ENCODE measurements around the gene SLC6A6. TPM values are rescaled to one million over a fixed set of nuclear protein-coding genes. Genes with fewer than 3 reads are reported as not detected.

Gene SLC6A6
- total RNA-seq, 1 experiment from 2014 or later, result 211 TPM

DNA sequence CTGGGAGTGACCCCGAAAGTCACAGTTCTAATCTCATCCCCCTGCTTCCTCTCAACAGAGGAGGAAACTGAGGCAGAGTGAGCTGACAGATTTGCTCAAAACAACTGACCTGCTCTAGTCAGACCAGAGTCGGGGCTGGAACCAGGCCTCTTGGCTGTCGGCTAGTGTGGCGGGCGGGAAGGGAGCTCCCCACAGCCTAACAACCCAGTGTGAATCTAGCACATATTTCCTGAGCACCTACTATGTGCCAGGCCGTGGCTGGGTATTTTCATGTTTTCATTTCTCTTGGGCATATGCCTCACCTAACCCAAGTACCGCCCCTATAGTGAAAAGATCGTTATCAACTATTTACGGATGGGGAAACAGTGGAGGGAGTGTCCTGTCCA is 110.5 kb downstream of the SLC6A6 start:
- Mint-ChIP-seq H3K4me3 (no peak overlapping the region), H3K27me3 (ENCODE audit: low read depth) (no peaks in the 10 kb centered on the region), H3K9me3 (no peaks in the 10 kb centered on the region), H3K27ac (no peak overlapping the region), H3K4me1 (peaks cover 9% of the 10 kb centered on the region; the same call in 1 of the 2 replicates), H3K36me3 (no peaks in the 10 kb centered on the region)
- no peak for DNase-seq (ENCODE audit: low spot score)
- POLR2A ChIA-PET, result no interaction called here
- CTCF ChIA-PET, result interaction anchor here (1.1 to 3.9 kb wide), 9 partner anchors 10 to 309 kb away, joined by 3 to 36 read pairs (median 4); no protein-coding TSS in a partner anchor
- ATAC-seq, result no peak
- TF ChIP-seq, protein P1, sequence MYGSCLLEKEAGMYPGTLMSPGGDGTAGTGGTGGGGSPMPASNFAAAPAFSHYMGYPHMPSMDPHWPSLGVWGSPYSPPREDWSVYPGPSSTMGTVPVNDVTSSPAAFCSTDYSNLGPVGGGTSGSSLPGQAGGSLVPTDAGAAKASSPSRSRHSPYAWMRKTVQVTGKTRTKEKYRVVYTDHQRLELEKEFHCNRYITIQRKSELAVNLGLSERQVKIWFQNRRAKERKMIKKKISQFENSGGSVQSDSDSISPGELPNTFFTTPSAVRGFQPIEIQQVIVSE (CRISPR knock-in tag; IDR thresholded peaks at IDR 0.05; ENCODE audit: borderline replicate concordance), result no peak
- TF ChIP-seq ZNF232 (CRISPR knock-in tag; IDR thresholded peaks at IDR 0.05) (no peak), ZNF263 (CRISPR knock-in tag; IDR thresholded peaks at IDR 0.05; ENCODE audit: low read depth) (no peak), ZMAT4 (CRISPR knock-in tag; IDR thresholded peaks at IDR 0.05) (no peak), ATF3 (CRISPR knock-in tag; conservative IDR thresholded peaks at IDR 0.05) (no peak), TCF7 (CRISPR knock-in tag; IDR thresholded peaks at IDR 0.05; ENCODE audit: low read depth) (no peak)
- TF ChIP-seq, protein P2, sequence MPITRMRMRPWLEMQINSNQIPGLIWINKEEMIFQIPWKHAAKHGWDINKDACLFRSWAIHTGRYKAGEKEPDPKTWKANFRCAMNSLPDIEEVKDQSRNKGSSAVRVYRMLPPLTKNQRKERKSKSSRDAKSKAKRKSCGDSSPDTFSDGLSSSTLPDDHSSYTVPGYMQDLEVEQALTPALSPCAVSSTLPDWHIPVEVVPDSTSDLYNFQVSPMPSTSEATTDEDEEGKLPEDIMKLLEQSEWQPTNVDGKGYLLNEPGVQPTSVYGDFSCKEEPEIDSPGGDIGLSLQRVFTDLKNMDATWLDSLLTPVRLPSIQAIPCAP (CRISPR knock-in tag; IDR thresholded peaks at IDR 0.05), result no peak
- TF ChIP-seq, protein P3, sequence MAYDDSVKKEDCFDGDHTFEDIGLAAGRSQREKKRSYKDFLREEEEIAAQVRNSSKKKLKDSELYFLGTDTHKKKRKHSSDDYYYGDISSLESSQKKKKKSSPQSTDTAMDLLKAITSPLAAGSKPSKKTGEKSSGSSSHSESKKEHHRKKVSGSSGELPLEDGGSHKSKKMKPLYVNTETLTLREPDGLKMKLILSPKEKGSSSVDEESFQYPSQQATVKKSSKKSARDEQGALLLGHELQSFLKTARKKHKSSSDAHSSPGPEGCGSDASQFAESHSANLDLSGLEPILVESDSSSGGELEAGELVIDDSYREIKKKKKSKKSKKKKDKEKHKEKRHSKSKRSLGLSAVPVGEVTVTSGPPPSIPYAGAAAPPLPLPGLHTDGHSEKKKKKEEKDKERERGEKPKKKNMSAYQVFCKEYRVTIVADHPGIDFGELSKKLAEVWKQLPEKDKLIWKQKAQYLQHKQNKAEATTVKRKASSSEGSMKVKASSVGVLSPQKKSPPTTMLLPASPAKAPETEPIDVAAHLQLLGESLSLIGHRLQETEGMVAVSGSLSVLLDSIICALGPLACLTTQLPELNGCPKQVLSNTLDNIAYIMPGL (CRISPR knock-in tag; IDR thresholded peaks at IDR 0.05), result no peak

- ATAC-seq (no peak), DNase-seq (ENCODE audit: low spot score) (no peak)
- H3K4me1 Mint-ChIP-seq, result peaks cover 9% of the 10 kb centered on the region; the same call in 1 of the 2 replicates
- CTCF ChIA-PET, result interaction anchor here (1.0 to 3.9 kb wide), 7 partner anchors 10 to 310 kb away, joined by 3 to 36 read pairs (median 4); no protein-coding TSS in a partner anchor
- TF ChIP-seq ZNF396 (CRISPR knock-in tag; IDR thresholded peaks at IDR 0.05; ENCODE audit: borderline replicate concordance) (no peak), ZNF263 (CRISPR knock-in tag; IDR thresholded peaks at IDR 0.05; ENCODE audit: low read depth) (no peak), TP53 (CRISPR knock-in tag; IDR thresholded peaks at IDR 0.05) (no peak), ZBTB43 (CRISPR knock-in tag; IDR thresholded peaks at IDR 0.05) (no peak), MXD4 (CRISPR knock-in tag; IDR thresholded peaks at IDR 0.05; ENCODE audit: borderline replicate concordance) (no peak), ZNF232 (CRISPR knock-in tag; IDR thresholded peaks at IDR 0.05) (no peak), PRRX2 (CRISPR knock-in tag; IDR thresholded peaks at IDR 0.05) (no peak), ETV6 (CRISPR knock-in tag; IDR thresholded peaks at IDR 0.05) (no peak), OVOL2 (CRISPR knock-in tag; IDR thresholded peaks at IDR 0.05; ENCODE audit: borderline replicate concordance) (no peak), MYBL2 (CRISPR knock-in tag; IDR thresholded peaks at IDR 0.05) (no peak), GABPB1 (CRISPR knock-in tag; IDR thresholded peaks at IDR 0.05) (no peak), ATF1 (CRISPR knock-in tag; IDR thresholded peaks at IDR 0.05) (no peak), ZNF317 (CRISPR knock-in tag; IDR thresholded peaks at IDR 0.05; ENCODE audit: borderline replicate concordance, low read depth) (no peak)
- TF ChIP-seq, protein P4, sequence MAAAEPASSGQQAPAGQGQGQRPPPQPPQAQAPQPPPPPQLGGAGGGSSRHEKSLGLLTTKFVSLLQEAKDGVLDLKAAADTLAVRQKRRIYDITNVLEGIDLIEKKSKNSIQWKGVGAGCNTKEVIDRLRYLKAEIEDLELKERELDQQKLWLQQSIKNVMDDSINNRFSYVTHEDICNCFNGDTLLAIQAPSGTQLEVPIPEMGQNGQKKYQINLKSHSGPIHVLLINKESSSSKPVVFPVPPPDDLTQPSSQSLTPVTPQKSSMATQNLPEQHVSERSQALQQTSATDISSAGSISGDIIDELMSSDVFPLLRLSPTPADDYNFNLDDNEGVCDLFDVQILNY (CRISPR knock-in tag; IDR thresholded peaks at IDR 0.05), result no peak
- no peak overlapping the region for H3K27ac Mint-ChIP-seq
- H3K27me3 Mint-ChIP-seq (ENCODE audit: low read depth), result no peaks in the 10 kb centered on the region
- no peak overlapping the region for H3K4me3 Mint-ChIP-seq
- H3K36me3 Mint-ChIP-seq, result no peaks in the 10 kb centered on the region
- POLR2A ChIA-PET, result no interaction called here
- H3K9me3 Mint-ChIP-seq, result no peaks in the 10 kb centered on the region
Observed at GRCh38 chr3:14513566-14514322, 111.3 kb downstream of the SLC6A6 start.
